H1 (cell line): ENCODE data around the gene SLC9A3.

Experiments used
- KDM5A ChIP-seq: fragments of 200-600 bp; IDR thresholded peaks from 2 replicates; pipeline ENCODE4 v1.7.1; 2012; ENCODE audit warnings: mild to moderate bottlenecking, low read length, inconsistent platforms, mixed read lengths
- SIRT6 ChIP-seq: IDR thresholded peaks from one replicate; pipeline ENCODE4 v1.7.1; 2012; ENCODE audit warnings: low read length, inconsistent platforms

- TF ChIP-seq KDM5A (no peak), SIRT6 (no peak)
Observed at GRCh38 chr5:483011-483410, 41.2 kb downstream of the SLC9A3 start.
